ENCODE measurements around the gene OSTN.

GRCh38 chr3:191300422-191300821, 101.4 kb downstream of the OSTN start:
- TF ChIP-seq CTCF (IDR thresholded peaks at IDR 0.05): no peak
- TF ChIP-seq POLR2A (IDR thresholded peaks at IDR 0.05): no peak
